ENCODE results near the gene MGAT5B.

MGAT5B gene

GRCh38 chr17:76883744-76884525, 15.7 kb downstream of the MGAT5B start:
- Histone ChIP-seq H3K79me2 (ENCODE audit: low read length) (no peaks in the 10 kb centered on the region), H4K20me1 (ENCODE audit: insufficient read depth, low read length) (no peaks in the 10 kb centered on the region), H3K27me3 (replicated peaks; ENCODE audit: insufficient read depth, low read length) (peaks cover 73% of the 10 kb centered on the region), H3F3A (ENCODE audit: insufficient read depth, low read length) (no peaks in the 10 kb centered on the region), H3K4me1 (ENCODE audit: low read length) (no peaks in the 10 kb centered on the region), H3K9me2 (replicated peaks; ENCODE audit: insufficient read depth, low read length) (no peaks in the 10 kb centered on the region), H3K36me3 (replicated peaks; ENCODE audit: insufficient read depth, low read length) (no peaks in the 10 kb centered on the region), H3K27ac (ENCODE audit: low read length) (no peak overlapping the region), H3K4me3 (ENCODE audit: low read length) (no peak overlapping the region), H2AFZ (ENCODE audit: low read length) (no peak overlapping the region), H3K9ac (ENCODE audit: low read length) (no peak overlapping the region), H3K9me3 (replicated peaks; ENCODE audit: insufficient read depth, low read length) (no peaks in the 10 kb centered on the region), H3K4me2 (ENCODE audit: low read depth, low read length) (no peak overlapping the region)
- TF ChIP-seq EZH2phosphoT487 (IDR thresholded peaks at IDR 0.05; ENCODE audit: low read length) (no peak), CTCF (IDR thresholded peaks at IDR 0.05; ENCODE audit: low read length) (no peak), EZH2 (optimal IDR thresholded peaks at IDR 0.05; ENCODE audit: low read depth, low read length) (no peak)
- DNase-seq = no peak

DNA sequence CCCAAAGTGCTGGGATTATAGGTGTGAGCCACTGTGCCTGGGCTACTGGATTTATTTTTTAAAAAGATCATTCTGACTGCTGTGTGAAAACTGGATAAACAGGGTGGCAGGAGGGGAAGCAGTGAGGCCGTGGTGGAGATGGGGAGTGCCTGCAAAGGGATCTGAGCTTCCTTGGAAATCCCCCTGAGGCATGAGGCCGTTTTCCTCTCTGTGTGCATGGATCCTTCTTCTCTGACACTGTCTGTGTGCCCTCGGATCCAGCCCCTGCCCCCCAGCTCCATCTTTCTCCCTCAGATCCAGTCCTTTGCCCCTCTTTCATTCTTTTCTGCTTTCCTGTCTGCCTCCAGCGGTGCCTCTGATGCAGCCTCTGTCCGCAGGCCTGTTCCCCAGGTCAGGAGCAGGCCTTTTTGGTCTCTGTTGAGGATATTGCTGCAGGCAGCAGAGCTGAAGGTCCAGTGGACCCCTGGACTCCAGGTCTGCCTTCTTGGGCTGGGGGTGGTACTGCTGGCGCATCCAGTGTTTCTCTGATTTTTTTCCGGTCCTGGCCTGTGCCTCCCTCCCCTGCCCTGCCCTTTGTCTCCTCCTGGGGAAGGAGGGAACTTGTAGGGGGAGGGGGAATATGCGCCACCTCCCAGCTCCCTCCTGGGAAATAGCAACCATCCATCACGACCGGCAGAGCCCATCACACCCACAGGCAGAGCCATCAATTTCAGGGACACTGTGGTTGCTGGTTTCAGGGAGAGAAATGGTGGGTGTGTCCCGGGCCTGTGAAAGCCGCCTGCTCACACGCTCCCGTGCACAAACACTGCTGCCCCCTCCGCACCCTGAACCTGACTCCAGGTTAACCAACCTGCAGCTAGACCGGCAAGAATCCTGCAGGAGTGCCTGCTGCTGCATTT, 17.0 kb downstream of the MGAT5B start:
- no peak for DNase-seq
- H3K27ac ChIP-seq (ENCODE audit: low read length) = no peak overlapping the region
- peaks cover 73% of the 10 kb centered on the region for H3K27me3 ChIP-seq (replicated peaks; ENCODE audit: insufficient read depth, low read length)
- no peak for TF ChIP-seq EZH2 (optimal IDR thresholded peaks at IDR 0.05; ENCODE audit: low read depth, low read length)
- TF ChIP-seq CTCF (IDR thresholded peaks at IDR 0.05; ENCODE audit: low read length) = no peak
- TF ChIP-seq EZH2phosphoT487 (IDR thresholded peaks at IDR 0.05; ENCODE audit: low read length) = no peak
- H3K4me2 ChIP-seq (ENCODE audit: low read depth, low read length) = no peak overlapping the region
- H3K4me3 ChIP-seq (ENCODE audit: low read length) = no peak overlapping the region
- no peaks in the 10 kb centered on the region for H3K79me2 ChIP-seq (ENCODE audit: low read length)
- H3K36me3 ChIP-seq (replicated peaks; ENCODE audit: insufficient read depth, low read length) = no peaks in the 10 kb centered on the region
- no peaks in the 10 kb centered on the region for H3K9me3 ChIP-seq (replicated peaks; ENCODE audit: insufficient read depth, low read length)
- no peaks in the 10 kb centered on the region for H3K4me1 ChIP-seq (ENCODE audit: low read length)
- no peak overlapping the region for H3K9ac ChIP-seq (ENCODE audit: low read length)
- no peaks in the 10 kb centered on the region for H3F3A ChIP-seq (ENCODE audit: insufficient read depth, low read length)
- no peak overlapping the region for H2AFZ ChIP-seq (ENCODE audit: low read length)
- no peaks in the 10 kb centered on the region for H3K9me2 ChIP-seq (replicated peaks; ENCODE audit: insufficient read depth, low read length)
- no peaks in the 10 kb centered on the region for H4K20me1 ChIP-seq (ENCODE audit: insufficient read depth, low read length)

DNA sequence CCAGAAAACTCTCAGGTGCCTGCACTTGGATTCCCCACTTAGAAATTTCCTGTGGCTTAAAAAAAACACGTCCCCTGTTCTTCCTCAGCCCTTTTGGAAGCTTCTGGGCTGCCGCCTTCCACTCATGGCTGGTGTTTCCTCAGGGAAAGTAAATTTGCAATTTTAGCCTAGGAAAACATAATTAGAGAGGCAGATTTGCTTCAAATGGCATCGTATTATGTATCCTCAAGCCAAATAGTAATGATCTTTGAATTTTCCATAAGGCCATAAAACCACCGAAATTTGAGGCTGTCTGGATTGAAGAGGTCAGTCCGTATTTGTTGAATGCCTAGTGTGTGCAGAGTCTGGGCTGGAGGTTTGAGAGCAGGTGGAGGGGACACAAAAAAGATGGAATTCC, 17.7 kb downstream of the MGAT5B start:
- no peak overlapping the region for H3K4me3 ChIP-seq (ENCODE audit: low read length)

More for the DNA sequence above, 17.7 kb downstream of the MGAT5B start:
- Histone ChIP-seq H2AFZ (ENCODE audit: low read length) (no peak overlapping the region), H3K36me3 (replicated peaks; ENCODE audit: insufficient read depth, low read length) (no peaks in the 10 kb centered on the region), H3K27me3 (replicated peaks; ENCODE audit: insufficient read depth, low read length) (peaks cover 67% of the 10 kb centered on the region), H4K20me1 (ENCODE audit: insufficient read depth, low read length) (no peaks in the 10 kb centered on the region), H3K9me2 (replicated peaks; ENCODE audit: insufficient read depth, low read length) (no peaks in the 10 kb centered on the region), H3F3A (ENCODE audit: insufficient read depth, low read length) (no peaks in the 10 kb centered on the region), H3K9ac (ENCODE audit: low read length) (no peak overlapping the region), H3K9me3 (replicated peaks; ENCODE audit: insufficient read depth, low read length) (no peaks in the 10 kb centered on the region), H3K27ac (ENCODE audit: low read length) (no peak overlapping the region), H3K4me2 (ENCODE audit: low read depth, low read length) (no peak overlapping the region), H3K79me2 (ENCODE audit: low read length) (no peaks in the 10 kb centered on the region), H3K4me1 (ENCODE audit: low read length) (no peaks in the 10 kb centered on the region)
- no peak for DNase-seq
- TF ChIP-seq EZH2 (optimal IDR thresholded peaks at IDR 0.05; ENCODE audit: low read depth, low read length) (no peak), CTCF (IDR thresholded peaks at IDR 0.05; ENCODE audit: low read length) (no peak), EZH2phosphoT487 (IDR thresholded peaks at IDR 0.05; ENCODE audit: low read length) (no peak)
